Memory B cell (primary cell): ENCODE measurements around the gene DNAJC1.

Source experiments
- ATAC-seq: fragments of 150-1000 bp; cut with Tn5 transposase; 2 replicates; pipeline ENCODE4 v1.10.0; 2021; ENCODE audit warnings: low read depth, mild to moderate bottlenecking, moderate library complexity
- DNase-seq, 2 donors: peaks; one replicate each; pipeline ENCODE4 v3.0.0; 2022; ENCODE audit warnings: low spot score in 2 of 2
- H3K27ac Mint-ChIP-seq: one replicate; pipeline ENCODE4 v1.8.0; 2022; ENCODE audit warnings: mild to moderate bottlenecking, moderate library complexity, mixed read lengths
- H3K27me3 Mint-ChIP-seq: one replicate; pipeline ENCODE4 v1.8.0; 2022; ENCODE audit warnings: mixed read lengths
- H3K36me3 Mint-ChIP-seq: one replicate; pipeline ENCODE4 v1.8.0; 2022; ENCODE audit warnings: mild to moderate bottlenecking, mixed read lengths
- H3K4me1 Mint-ChIP-seq: one replicate; pipeline ENCODE4 v1.8.0; 2022; ENCODE audit warnings: mixed read lengths
- H3K4me3 Mint-ChIP-seq: one replicate; pipeline ENCODE4 v1.8.0; 2022; ENCODE audit warnings: mild to moderate bottlenecking, moderate library complexity, mixed read lengths
- H3K9me3 Mint-ChIP-seq: one replicate; pipeline ENCODE4 v1.8.0; 2022; ENCODE audit warnings: mixed read lengths

Gene DNAJC1

DNA sequence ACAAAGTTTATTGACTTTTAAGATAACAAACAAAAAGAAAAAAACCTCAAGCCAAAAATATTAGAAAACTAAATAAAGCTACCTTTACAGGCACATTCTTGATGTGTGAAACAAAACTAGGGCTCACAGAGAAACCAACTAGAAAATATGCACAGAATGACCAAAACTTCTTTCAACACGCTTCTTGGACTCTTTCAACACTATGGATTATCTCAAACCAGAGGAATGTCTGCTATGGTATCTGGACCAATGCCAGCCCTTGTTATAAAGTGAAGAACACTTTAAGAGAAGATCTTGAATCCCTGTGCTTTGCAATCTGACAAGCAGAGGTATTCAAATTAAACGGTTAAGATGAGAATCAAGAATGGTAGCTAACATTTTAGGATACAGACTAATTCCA, 76.6 kb downstream of the DNAJC1 start:
- no peaks in the 10 kb centered on the region for H3K36me3 Mint-ChIP-seq
- H3K9me3 Mint-ChIP-seq: no peaks in the 10 kb centered on the region
- H3K27me3 Mint-ChIP-seq: no peaks in the 10 kb centered on the region
- ATAC-seq: no peak
- no peaks in the 10 kb centered on the region for H3K4me1 Mint-ChIP-seq
- no peak for DNase-seq
- H3K4me3 Mint-ChIP-seq: no peak overlapping the region
- no peak overlapping the region for H3K27ac Mint-ChIP-seq

DNA sequence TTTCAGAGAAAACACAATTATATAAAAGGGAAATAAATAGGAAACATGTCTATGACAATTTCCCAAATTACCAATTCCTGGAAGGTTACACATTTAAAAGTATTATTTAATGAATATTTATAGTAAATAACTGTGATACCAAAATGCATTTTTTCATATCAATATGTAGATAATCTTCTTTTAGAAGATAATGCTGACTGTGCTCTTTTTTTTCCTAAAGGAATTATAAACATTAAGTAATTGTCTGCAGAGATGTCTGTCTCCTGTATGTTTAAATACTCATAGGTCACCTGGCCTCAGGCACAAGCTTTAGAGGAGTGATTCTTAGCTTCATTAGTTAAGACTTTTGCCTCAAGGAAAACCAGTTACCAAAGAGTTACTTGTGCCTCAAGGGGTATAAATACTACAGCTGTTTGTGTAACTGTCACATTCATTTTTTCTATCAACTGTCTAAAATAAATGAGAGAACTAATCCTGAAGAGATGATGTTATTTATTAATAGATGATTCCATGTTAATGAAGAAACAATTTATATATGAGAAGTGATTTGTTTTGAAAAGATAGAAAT, 77.1 kb downstream of the DNAJC1 start:
- Mint-ChIP-seq H3K27me3 (no peaks in the 10 kb centered on the region), H3K9me3 (no peaks in the 10 kb centered on the region), H3K27ac (no peak overlapping the region), H3K36me3 (no peaks in the 10 kb centered on the region), H3K4me3 (no peak overlapping the region), H3K4me1 (no peaks in the 10 kb centered on the region)
- ATAC-seq: no peak
- DNase-seq: no peak

- Mint-ChIP-seq H3K4me3 (no peak overlapping the region), H3K27ac (no peak overlapping the region), H3K9me3 (no peaks in the 10 kb centered on the region), H3K27me3 (no peaks in the 10 kb centered on the region), H3K4me1 (no peaks in the 10 kb centered on the region), H3K36me3 (no peaks in the 10 kb centered on the region)
- DNase-seq (no peak), ATAC-seq (no peak)
Measured at GRCh38 chr10:21925851-21926250, 77.7 kb downstream of the DNAJC1 start.

GRCh38 chr10:21924511-21924910, 79.0 kb downstream of the DNAJC1 start:
- DNase-seq (no peak), ATAC-seq (no peak)
- Mint-ChIP-seq H3K36me3 (no peaks in the 10 kb centered on the region), H3K27me3 (no peaks in the 10 kb centered on the region), H3K9me3 (no peaks in the 10 kb centered on the region), H3K27ac (no peak overlapping the region), H3K4me3 (no peak overlapping the region), H3K4me1 (no peaks in the 10 kb centered on the region)

DNA sequence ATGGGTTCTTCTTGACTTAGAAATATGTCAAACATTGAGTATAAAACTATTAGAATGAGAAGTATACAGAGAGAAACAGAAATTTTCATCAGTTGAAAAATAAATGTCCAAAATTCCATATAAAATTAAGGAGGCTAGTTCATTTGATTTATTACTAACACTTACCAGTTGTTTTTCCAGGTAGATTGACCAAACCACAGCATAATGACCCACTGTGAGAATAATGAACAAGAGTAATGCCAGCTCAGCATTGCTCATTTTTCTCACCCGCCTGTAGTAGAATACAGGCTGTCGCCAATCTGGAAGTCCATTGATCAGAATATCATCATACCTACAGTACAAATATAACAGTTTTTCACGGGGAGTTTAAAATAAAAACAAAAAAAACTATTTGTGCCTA, 82.9 kb downstream of the DNAJC1 start:
- Mint-ChIP-seq H3K27me3 (no peaks in the 10 kb centered on the region), H3K9me3 (no peaks in the 10 kb centered on the region), H3K27ac (no peak overlapping the region), H3K4me3 (no peak overlapping the region), H3K4me1 (no peaks in the 10 kb centered on the region), H3K36me3 (no peaks in the 10 kb centered on the region)
- ATAC-seq (no peak), DNase-seq (no peak)

- no peak for ATAC-seq
- Mint-ChIP-seq H3K4me3 (no peak overlapping the region), H3K36me3 (peaks cover 2% of the 10 kb centered on the region), H3K4me1 (no peaks in the 10 kb centered on the region), H3K27ac (no peak overlapping the region), H3K9me3 (no peaks in the 10 kb centered on the region), H3K27me3 (no peaks in the 10 kb centered on the region)
- DNase-seq: no peak
Measured at GRCh38 chr10:21919906-21920305, 83.6 kb downstream of the DNAJC1 start.

- ATAC-seq (no peak), DNase-seq (no peak)
- Mint-ChIP-seq H3K9me3 (no peaks in the 10 kb centered on the region), H3K4me3 (no peak overlapping the region), H3K27me3 (no peaks in the 10 kb centered on the region), H3K36me3 (peaks cover 2% of the 10 kb centered on the region), H3K4me1 (no peaks in the 10 kb centered on the region), H3K27ac (no peak overlapping the region)
Measured at GRCh38 chr10:21919117-21919516, 84.4 kb downstream of the DNAJC1 start.

DNA sequence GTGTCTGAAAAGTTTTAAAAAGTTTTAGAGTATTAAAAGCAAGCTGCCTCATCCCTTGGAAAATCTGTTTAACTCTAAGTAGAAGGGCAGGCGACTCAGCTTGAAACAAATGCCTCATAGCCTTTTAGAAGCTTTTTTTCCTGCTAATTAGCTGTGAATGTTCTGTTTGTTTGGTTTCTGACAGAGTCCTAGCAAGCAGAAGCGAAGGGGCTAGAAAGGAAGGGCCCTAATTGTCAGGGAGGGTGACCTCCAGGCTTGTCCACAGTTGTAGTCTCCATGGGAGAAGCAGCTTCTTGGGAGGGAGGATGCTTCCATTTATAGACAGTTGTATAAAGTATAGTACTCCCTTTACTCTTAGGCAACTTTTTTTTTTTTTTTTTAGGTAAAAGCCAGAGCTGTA, 90.9 kb downstream of the DNAJC1 start:
- Mint-ChIP-seq H3K9me3 (peaks cover 2% of the 10 kb centered on the region), H3K27me3 (no peaks in the 10 kb centered on the region), H3K4me1 (no peaks in the 10 kb centered on the region), H3K27ac (no peak overlapping the region), H3K36me3 (peaks cover 13% of the 10 kb centered on the region), H3K4me3 (no peak overlapping the region)
- DNase-seq: no peak
- ATAC-seq: no peak

GRCh38 chr10:21910798-21911197, 92.7 kb downstream of the DNAJC1 start:
- H3K4me1 Mint-ChIP-seq: no peaks in the 10 kb centered on the region
- DNase-seq: no peak
- peaks cover 13% of the 10 kb centered on the region for H3K36me3 Mint-ChIP-seq
- peaks cover 2% of the 10 kb centered on the region for H3K9me3 Mint-ChIP-seq
- no peak overlapping the region for H3K4me3 Mint-ChIP-seq
- H3K27ac Mint-ChIP-seq: no peak overlapping the region
- no peaks in the 10 kb centered on the region for H3K27me3 Mint-ChIP-seq
- no peak for ATAC-seq

- ATAC-seq (no peak), DNase-seq (no peak)
- H3K27ac Mint-ChIP-seq: no peak overlapping the region
- H3K4me1 Mint-ChIP-seq: no peaks in the 10 kb centered on the region
- H3K9me3 Mint-ChIP-seq: peaks cover 2% of the 10 kb centered on the region
- H3K36me3 Mint-ChIP-seq: peaks cover 16% of the 10 kb centered on the region
- no peak overlapping the region for H3K4me3 Mint-ChIP-seq
- H3K27me3 Mint-ChIP-seq: no peaks in the 10 kb centered on the region
Measured at GRCh38 chr10:21907436-21907835, 96.1 kb downstream of the DNAJC1 start.

DNA sequence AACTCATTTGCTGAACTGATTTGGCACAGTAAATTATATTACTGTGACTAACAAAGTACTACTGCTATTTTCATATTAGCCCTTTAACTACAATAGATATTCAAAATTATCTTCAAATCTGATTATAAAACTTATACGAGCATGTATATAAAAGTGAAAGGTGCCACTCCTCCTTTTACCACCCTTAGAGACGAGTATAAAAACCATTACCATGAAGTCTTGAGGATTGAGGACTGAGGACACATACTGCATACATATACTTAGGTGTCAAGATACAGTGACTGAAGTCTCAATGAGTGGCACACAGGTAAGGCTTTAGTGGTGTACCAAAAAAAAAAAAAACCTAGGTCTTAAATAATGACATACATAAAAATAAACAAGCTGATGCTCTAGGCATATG, 98.6 kb downstream of the DNAJC1 start:
- H3K27me3 Mint-ChIP-seq: no peaks in the 10 kb centered on the region
- no peak overlapping the region for H3K4me3 Mint-ChIP-seq
- ATAC-seq: no peak
- no peaks in the 10 kb centered on the region for H3K4me1 Mint-ChIP-seq
- no peaks in the 10 kb centered on the region for H3K9me3 Mint-ChIP-seq
- no peak for DNase-seq
- peaks cover 12% of the 10 kb centered on the region for H3K36me3 Mint-ChIP-seq
- no peak overlapping the region for H3K27ac Mint-ChIP-seq

DNA sequence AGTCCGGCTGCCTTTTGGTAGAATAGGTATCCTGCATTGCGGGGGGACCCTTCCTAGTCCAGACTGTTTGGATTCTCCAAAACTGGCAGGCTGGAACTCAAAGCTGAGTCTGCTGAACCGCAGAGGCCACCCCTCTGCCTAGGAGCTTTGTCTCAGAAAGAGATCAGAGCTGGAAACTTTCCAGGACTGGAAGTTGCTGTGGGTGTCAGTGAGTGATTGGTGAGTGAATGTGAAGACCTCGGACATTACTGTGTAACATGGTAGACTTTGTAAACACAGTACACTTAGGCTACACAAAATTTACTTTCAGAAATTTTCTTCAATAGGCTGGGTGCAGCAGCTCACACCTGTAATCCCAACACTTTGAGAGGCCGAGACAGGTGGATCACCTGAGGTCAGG, 103.8 kb downstream of the DNAJC1 start:
- Mint-ChIP-seq H3K36me3 (peaks cover 16% of the 10 kb centered on the region), H3K27ac (no peak overlapping the region), H3K4me1 (no peaks in the 10 kb centered on the region), H3K9me3 (peaks cover 2% of the 10 kb centered on the region), H3K4me3 (no peak overlapping the region), H3K27me3 (no peaks in the 10 kb centered on the region)
- ATAC-seq: no peak
- DNase-seq: no peak

- Mint-ChIP-seq H3K27me3 (no peaks in the 10 kb centered on the region), H3K4me3 (no peak overlapping the region), H3K27ac (no peak overlapping the region), H3K4me1 (no peaks in the 10 kb centered on the region), H3K9me3 (peaks cover 15% of the 10 kb centered on the region), H3K36me3 (peaks cover 27% of the 10 kb centered on the region)
- DNase-seq (no peak), ATAC-seq (no peak)
Measured at GRCh38 chr10:21895932-21896331, 107.6 kb downstream of the DNAJC1 start.

GRCh38 chr10:21894648-21895342, 108.7 kb downstream of the DNAJC1 start:
- Mint-ChIP-seq H3K27me3 (no peaks in the 10 kb centered on the region), H3K27ac (no peak overlapping the region), H3K4me3 (no peak overlapping the region), H3K36me3 (peaks cover 28% of the 10 kb centered on the region), H3K9me3 (peaks cover 15% of the 10 kb centered on the region), H3K4me1 (peaks cover under 1% of the 10 kb centered on the region)
- no peak for ATAC-seq
- DNase-seq: no peak

- DNase-seq (no peak), ATAC-seq (no peak)
- Mint-ChIP-seq H3K4me3 (no peak overlapping the region), H3K27ac (no peak overlapping the region), H3K9me3 (peaks cover 18% of the 10 kb centered on the region), H3K27me3 (no peaks in the 10 kb centered on the region), H3K4me1 (peaks cover 16% of the 10 kb centered on the region), H3K36me3 (peaks cover 30% of the 10 kb centered on the region)
Measured at GRCh38 chr10:21891439-21891838, 112.1 kb downstream of the DNAJC1 start.
